Panc1 (cell line): ENCODE results near the gene KRCC1. TPM values are rescaled to one million over a fixed set of nuclear protein-coding genes. Genes with fewer than 3 reads are reported as not detected.

Experiments used
- ATAC-seq: fragments of 200-7000 bp; cut with Tn5 transposase; 2 replicates; pipeline ENCODE4 v1.9.1; 2020; ENCODE audit warnings: mild to moderate bottlenecking, moderate library complexity
- BruUV-seq: library from RNA; stranded (reverse); fragments of 400-500 nt; replicated peaks from 2 replicates; lab custom pipeline; 2021; lab: Mats Ljungman, UMichigan
- CTCF ChIA-PET: fragments of 300-600 bp; sonication (Branson Sonifier 250); formaldehyde crosslinking; loops from one replicate; lab custom pipeline; 2022; ENCODE audit warnings: antibody characterized with exemption; lab: Charles Lee
- POLR2A ChIA-PET: fragments of 300-600 bp; sonication (Branson Sonifier 250); formaldehyde crosslinking; loops from one replicate; lab custom pipeline; 2022; ENCODE audit warnings: antibody characterized with exemption; lab: Charles Lee
- DNase-seq: peaks from one replicate; pipeline ENCODE4 v3.0.0-alpha.2; 2010; ENCODE audit warnings: low read depth, low spot score
- H3K27ac ChIP-seq: 2 replicates; pipeline ENCODE4 v1.5.1; 2011; ENCODE audit warnings: mild to moderate bottlenecking, low read length, inconsistent platforms
- H3K27me3 ChIP-seq: fragments of 200-500 bp; sonication (Bioruptor generic); 2 replicates; pipeline ENCODE4 v1.6.0; 2014; ENCODE audit warnings: low read length, inconsistent platforms; ENCODE audit not compliant: control insufficient read depth, insufficient read depth
- H3K36me3 ChIP-seq: fragments of 200-500 bp; sonication (Bioruptor generic); 2 replicates; pipeline ENCODE4 v1.5.1; 2014; ENCODE audit warnings: inconsistent platforms, mild to moderate bottlenecking, low read length, moderate library complexity; ENCODE audit not compliant: control insufficient read depth, insufficient read depth
- H3K4me1 ChIP-seq: 2 replicates; pipeline ENCODE4 v1.5.1; 2011; ENCODE audit warnings: inconsistent platforms, mild to moderate bottlenecking, low read length, moderate library complexity; ENCODE audit not compliant: control insufficient read depth, insufficient read depth
- H3K4me3 ChIP-seq, 2 experiments: 2 replicates each; pipeline ENCODE4 v1.5.1; 2011 to 2012; ENCODE audit warnings: low read depth in 2 of 2, low read length in 2 of 2, mild to moderate bottlenecking in 2 of 2, inconsistent platforms in 1 of 2, moderate library complexity in 1 of 2
- H3K9me3 ChIP-seq: fragments of 200-500 bp; sonication (Bioruptor generic); 2 replicates; pipeline ENCODE4 v1.5.1; 2014; ENCODE audit warnings: low read depth, mild to moderate bottlenecking, inconsistent platforms, low read length, moderate library complexity; ENCODE audit not compliant: control insufficient read depth, insufficient read depth
- CTCF ChIP-seq: fragments of 450-650 bp; IDR thresholded peaks from 2 replicates; pipeline ENCODE4 v1.5.1; 2017; ENCODE audit warnings: mild to moderate bottlenecking
- POLR2AphosphoS5 ChIP-seq: IDR thresholded peaks from 2 replicates; pipeline ENCODE4 v1.6.1; 2012; ENCODE audit warnings: mild to moderate bottlenecking, low read depth, low read length, moderate library complexity
- REST ChIP-seq, 2 experiments: IDR thresholded peaks; 2 replicates each; pipeline ENCODE4 v1.6.1; 2011 to 2012; ENCODE audit warnings: low read depth in 2 of 2, control low read depth in 1 of 2, low read length in 1 of 2, mild to moderate bottlenecking in 1 of 2, moderate library complexity in 1 of 2; ENCODE audit not compliant: insufficient read depth in 1 of 2
- SIN3A ChIP-seq: IDR thresholded peaks from 2 replicates; pipeline ENCODE4 v1.6.1; 2012; ENCODE audit warnings: low read depth, mild to moderate bottlenecking, low read length, moderate library complexity, borderline replicate concordance; ENCODE audit not compliant: insufficient read depth
- TCF7L2 ChIP-seq: IDR thresholded peaks from 2 replicates; pipeline ENCODE4 v1.6.1; 2011; ENCODE audit warnings: mild to moderate bottlenecking, low read depth, low read length, inconsistent platforms
- in situ Hi-C: cut with HindIII; loops from 2 replicates; pipeline ENCODE4 v1.10.0; 2016; ENCODE audit warnings: low sequenced_read_pairs, low pct_unique_long_range_greater_than_20kb
- intact Hi-C: fragments of 100-400 bp; cut with micrococcal nuclease; formaldehyde crosslinking; loops from one replicate; pipeline ENCODE4 v1.10.0; 2022; ENCODE audit not compliant: unreplicated experiment
- total RNA-seq: library from RNA; stranded (reverse); gene quantifications from one replicate; pipeline ENCODE4 v1.2.1, GENCODE V29; 2021; ENCODE audit not compliant: unreplicated experiment

Gene KRCC1
- total RNA-seq, 1 experiment from 2014 or later: 7.6 TPM

- no TSS peak for BruUV-seq
- in situ Hi-C loops (no loop called here), intact Hi-C loops (no loop called here)
- Histone ChIP-seq H3K27me3 (no peaks in the 10 kb centered on the region), H3K9me3 (no peaks in the 10 kb centered on the region), H3K27ac (no peak overlapping the region), H3K36me3 (no peaks in the 10 kb centered on the region), H3K4me3 (no peak overlapping the region), H3K4me1 (no peaks in the 10 kb centered on the region)
- TF ChIP-seq CTCF (no peak), POLR2AphosphoS5 (no peak), REST (IDR thresholded peaks at IDR 0.05; ENCODE audit: insufficient read depth in 1 of 2, low read depth in 2 of 2, low read length in 1 of 2) (no peak), SIN3A (no peak), TCF7L2 (no peak)
- CTCF ChIA-PET: no interaction called here
- no peak for DNase-seq
- ATAC-seq: no peak
- POLR2A ChIA-PET: no interaction called here
Observed at GRCh38 chr2:88022669-88022921, 33.0 kb downstream of the KRCC1 start.

- Histone ChIP-seq H3K4me1 (peaks cover 6% of the 10 kb centered on the region; the same call in 1 of the 2 replicates), H3K4me3 (no peak overlapping the region), H3K27ac (no peak overlapping the region), H3K9me3 (no peaks in the 10 kb centered on the region), H3K27me3 (no peaks in the 10 kb centered on the region), H3K36me3 (no peaks in the 10 kb centered on the region)
- CTCF ChIA-PET: no interaction called here
- TF ChIP-seq SIN3A (no peak), REST (IDR thresholded peaks at IDR 0.05; ENCODE audit: insufficient read depth in 1 of 2, low read depth in 2 of 2, low read length in 1 of 2) (no peak), TCF7L2 (no peak), POLR2AphosphoS5 (no peak), CTCF (no peak)
- POLR2A ChIA-PET: no interaction called here
- in situ Hi-C loops (no loop called here), intact Hi-C loops (no loop called here)
- DNase-seq: no peak
- BruUV-seq: no TSS peak
- ATAC-seq: no peak
Observed at GRCh38 chr2:88019985-88020384, 35.6 kb downstream of the KRCC1 start.
